Colon (tissue), 2 donors: ENCODE data around the gene DENND4B.
"Not testable (repeated sequence)": the region's sequence is repeated elsewhere in the genome, so short reads cannot be mapped to it uniquely, and the experiment has no call there.

Source experiments
- FAIRE-seq: peaks from 2 replicates; lab custom pipeline; 2012; peaks lifted over from hg19 to GRCh38; lab: Jason Lieb, UNC
- donor health status: control.
- donor health status: control.

The DENND4B gene

DNA sequence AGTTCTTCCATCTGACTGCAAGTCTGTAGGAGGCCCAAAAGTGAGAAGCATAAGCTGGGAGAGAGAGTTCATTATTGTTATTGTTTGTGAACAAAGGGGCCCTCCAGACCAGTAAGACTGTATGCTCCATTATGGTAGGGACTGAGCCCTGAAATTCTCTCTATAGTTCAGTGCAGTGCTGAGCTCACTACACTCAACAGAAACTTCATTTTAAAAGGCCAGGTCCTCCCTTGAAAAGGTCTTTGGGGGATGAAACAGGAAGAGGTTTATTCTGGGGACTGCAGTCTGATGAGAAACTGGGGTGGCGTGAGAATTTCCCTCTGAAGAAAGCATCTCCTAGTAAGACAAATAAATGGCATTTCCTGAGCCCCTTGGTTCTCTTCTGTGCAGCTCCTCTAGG, 18.3 kb downstream of the DENND4B start:
- no peak for FAIRE-seq

DNA sequence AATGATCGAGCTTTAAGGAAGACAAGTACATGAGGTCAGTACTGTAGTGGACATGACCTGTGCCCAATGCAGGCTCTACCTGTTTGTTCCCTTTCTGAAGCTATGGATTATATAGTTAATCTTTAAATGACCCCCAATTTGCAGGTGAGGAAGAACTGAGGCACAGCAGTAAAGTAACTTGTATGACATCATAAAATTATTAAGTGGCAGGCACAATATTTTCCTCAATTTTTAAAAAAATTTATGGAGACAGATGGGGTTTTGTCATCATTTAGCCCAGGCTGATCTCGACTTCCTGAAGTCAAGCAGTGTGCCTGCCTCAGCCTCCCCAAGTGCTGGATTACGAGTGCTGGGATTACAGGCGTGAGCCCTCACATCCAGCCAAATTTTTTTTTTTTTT, 20.1 kb downstream of the DENND4B start:
- FAIRE-seq: no peak

DNA sequence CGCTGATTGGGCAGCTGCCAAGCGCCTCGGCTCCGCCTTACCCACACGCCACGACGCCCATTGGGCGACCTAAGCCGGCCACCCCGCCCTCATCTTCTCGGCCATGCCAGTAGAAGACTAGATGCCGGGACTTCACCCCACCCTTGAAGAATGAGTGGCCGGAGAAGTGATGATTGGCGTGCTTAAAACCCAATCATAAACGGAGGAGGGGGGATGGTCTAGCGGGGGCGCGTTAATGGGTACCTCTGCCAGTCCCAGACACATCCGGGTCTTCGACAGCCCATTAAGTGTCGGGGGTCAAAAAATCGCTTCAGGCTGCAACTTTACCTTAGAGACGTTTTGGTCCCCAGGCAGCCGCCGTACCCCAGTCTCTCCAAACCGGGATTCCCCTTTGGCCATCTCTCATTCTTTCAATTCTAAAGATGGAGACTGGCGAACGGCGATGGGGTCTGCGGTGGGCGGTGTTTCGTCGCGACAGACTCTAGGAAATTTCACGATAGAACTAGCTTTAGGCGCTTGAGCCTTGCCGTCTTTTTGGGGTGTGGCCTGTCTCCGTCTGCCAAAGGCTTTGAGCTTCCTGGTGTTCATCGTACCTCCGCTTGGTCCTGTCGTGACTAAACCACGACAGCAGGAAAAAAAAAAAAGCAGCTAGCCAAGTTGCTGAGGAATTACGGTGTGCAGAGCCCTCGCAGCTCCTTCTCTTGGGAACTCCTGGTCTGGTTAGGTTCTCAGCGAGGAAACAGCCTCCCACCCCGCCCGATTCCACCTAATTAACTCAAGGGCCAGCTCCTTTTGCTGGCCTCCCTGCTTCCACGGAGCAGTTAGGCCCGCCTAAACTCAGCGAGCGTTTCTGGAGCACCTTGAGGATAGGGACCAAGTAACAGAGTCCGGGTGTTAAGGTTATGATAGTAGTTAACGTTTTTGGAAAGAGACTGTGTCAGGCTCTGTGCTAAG, 23.3 kb downstream of the DENND4B start, which contains the start of gene GATAD2B:
Gene GATAD2B (minus strand): TSS at position 1 of the 954 bp plus-strand sequence. CDS start 94,625 bp downstream, outside the sequence.
- FAIRE-seq: no peak

DNA sequence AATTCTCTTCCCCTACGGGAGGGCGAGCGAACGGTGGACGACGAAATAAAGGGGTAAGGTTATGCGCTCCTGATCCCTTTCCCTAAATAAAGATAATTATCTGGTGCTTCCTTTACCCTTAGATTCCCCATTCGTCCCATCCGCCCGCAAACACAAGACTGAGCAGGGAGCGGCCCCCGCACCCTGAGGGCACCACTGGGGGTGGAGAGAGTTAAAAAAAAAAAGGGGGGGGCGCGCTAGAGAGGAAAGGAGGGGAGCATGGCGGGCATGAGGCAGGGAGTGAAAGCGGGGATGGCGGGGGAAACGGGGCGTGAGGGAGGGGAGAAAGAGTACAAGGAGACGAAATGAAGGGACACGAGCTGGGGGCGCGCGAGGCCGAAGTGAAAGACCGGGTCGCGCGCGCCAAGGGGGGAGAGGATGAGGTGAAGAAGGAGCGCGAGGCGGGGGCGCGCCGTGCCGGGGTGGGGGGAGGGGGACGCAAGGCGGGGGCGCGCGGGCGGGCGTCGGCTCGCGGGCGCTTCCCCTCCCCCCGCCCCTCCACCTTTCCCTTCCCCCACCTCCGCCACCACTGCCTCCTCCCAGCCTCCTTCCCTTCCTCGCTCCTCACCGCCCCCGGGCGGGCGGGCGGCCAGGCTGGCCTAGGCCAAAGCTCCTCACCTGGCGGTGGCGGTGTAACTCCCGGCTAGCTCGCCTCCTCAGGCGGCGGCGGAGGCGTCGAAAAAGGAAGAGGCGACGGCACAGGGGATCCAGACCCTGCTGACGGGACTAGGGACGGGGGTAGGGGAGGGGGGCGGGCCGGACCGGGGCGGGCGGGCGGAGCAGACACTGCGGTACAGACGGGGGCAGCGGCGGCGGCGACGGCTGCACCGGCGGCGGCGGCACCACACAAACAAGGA, 24.2 kb downstream of the DENND4B start:
- FAIRE-seq: no peak

DNA sequence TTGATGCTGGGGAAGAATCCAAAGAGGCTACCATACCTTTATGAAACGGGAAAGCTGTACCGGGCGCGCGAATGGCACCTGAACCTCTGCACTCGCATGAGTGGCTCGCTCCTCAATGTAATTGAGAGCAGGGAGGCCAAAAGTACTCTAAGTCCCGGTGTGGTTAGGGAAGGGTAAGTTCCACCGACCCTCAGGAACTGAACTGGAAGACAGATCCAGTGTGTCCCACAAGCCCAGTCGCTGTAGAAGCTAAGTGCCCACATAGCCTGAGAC, 24.8 kb downstream of the DENND4B start:
- FAIRE-seq: no peak

DNA sequence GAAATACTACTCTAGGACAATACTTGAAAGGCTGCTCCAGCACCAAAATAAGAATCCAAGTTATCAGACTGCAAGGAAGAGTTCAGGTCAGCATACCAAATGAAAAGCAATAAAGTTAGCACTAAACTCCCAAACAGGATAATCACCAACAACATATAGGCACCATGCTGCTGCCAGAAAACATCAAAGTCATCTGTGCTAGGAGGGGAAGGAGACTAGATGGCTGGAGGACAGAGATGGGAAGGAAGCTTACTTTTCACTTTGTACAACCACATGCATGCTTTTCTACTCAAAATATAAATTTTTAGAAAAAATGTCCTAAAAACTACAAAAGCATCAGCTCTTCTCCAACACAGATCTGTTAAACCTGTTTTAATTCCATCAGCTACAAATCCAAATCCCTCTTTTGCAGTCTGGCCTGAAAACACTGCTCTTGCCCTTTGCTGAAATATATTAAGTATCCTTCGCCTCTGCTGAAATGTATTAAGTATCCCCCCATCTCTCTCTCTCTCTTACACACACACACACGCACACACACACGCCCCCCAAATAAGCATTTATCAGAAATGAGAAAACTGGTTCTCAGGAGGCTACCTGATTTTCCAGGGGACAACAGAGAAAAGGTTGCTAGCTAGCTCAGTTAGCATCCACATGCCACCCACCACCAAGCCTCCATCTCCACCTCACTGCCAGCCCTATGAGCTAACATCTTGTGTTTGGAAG, 25.3 kb downstream of the DENND4B start:
- FAIRE-seq: no peak

DNA sequence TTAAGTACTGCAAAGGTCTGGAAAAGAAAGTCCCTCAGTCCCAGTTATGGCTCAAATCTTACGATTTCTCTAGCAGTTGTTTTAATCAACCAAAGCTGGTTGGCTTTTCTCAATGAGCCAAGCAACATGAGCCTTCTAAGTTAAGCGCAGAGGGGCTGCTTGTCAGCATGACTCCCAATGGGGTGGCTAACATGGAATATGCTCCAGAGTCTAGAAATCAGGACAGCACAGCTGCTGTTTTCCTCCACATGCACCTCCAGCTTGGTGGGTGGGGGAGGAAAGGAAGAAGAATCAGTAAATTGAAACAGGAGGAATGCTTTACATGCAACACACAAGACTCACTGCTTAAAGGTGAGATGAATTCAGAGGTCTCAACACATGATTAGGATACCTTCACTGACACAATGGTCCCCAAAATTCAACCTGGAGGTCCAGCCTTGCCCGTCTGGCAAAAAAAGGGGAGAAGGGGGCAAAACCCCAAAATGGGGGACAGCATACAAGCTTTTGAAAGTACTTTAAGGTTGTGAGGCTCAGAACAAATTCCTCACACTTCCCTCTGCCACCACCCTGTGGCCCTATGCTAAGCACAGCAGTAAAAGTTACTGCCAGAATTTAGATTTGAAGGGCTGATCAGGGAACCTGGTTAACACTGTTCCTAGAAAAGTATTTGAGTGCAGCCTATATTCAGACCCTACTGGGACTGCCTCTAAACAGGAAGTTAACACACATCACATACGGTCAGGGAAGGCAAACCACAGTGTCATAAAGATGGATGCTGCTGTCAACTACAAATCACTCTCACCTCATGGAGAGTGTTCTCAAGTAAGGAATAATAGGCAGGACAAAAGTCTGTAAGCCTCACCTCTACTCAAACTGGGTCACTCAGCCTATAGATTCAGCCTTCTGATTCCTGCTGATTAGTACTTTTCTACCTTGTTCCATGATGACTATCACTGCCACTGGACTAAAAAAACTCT, 26.4 kb downstream of the DENND4B start:
- FAIRE-seq: no peak

DNA sequence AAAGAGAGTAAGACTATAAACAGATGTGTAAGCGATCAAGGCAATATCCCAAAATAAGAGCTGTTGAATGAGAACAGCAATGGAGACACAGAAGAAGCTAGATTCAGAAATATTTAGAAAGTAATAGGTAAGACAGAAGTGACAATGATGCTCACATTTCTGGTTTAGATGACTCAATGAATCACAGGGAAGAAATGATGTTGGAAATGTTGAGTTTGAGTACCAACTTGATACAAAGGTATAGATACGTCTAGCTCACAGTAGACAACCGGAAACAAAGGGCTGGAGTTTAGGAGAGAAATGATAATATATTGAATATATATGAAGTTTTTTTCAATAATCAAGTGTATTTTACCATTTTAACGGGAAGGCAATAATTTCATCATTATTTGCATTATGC, 30.2 kb downstream of the DENND4B start:
- FAIRE-seq: no peak

DNA sequence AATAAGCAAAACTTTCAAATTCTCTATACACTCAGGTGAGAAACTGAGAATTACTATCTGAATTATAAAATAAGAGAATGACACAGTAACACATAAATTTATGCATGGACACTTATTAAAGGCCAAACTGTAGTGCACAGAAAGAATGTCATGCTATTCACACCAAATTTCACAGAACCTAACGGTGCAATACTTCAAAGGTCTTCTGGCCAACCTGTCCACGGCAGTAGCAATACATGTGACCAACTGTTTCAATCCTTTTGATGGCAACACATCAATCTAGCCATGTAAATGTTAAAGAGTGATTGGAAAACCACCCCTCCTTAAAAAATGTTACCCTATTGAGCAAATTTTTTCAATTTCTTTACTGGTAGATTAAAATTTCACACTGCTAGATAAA, 34.2 kb downstream of the DENND4B start:
- FAIRE-seq: no peak

DNA sequence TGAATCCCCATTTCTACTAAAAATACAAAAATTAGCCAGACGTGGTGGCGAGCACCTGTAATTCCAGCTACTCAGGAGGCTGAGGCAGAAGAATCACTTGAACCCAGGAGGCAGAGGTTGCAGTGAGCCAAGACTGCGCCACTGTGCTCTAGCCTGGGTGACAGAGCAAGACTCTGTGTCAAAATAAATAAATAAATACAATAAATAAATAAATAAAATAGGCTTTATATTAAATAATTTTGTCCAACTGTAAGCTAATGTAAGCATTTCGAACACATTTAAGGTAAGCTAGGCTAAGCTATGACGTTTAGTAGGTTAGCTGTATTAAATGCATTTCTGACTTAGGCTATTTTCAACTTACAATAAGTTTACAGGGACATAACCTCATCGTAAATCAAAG, 36.0 kb downstream of the DENND4B start:
- FAIRE-seq: not testable (repeated sequence)

DNA sequence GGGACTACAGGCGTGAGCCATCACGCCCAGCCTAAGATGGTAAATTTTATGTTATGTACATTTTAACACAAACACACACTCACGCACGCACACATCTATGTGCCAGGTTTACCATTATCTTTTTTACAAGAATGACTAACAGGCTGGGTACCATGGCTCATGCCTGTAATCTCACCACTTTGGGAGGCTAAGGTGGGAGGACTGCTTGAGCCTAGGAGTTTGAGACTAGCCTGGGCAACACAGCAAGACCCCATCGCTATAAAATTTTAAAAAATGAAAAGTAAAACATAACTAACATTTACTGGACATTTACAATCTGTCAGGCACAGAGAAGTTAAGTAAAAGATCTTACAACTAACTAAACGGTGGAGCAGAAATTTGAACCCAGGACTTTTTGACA, 38.4 kb downstream of the DENND4B start:
- FAIRE-seq: no peak

DNA sequence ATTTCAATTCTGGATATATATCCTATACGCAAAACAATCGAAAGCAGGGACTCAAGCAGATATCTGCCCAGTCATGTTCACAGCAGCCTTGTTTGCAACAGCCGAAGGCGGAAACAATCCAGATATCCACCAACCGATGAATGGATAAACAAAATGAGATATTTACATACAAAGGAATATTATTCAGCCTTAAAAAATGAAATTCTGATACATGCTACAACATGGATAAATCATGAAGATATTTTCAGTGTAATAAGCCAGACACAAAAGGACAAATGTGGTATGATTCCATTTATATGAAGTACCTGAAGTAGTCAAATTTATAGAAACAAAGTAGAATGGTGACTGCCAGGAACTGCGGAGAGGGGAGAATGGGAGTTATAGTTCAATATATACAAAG, 39.4 kb downstream of the DENND4B start:
- no peak for FAIRE-seq

DNA sequence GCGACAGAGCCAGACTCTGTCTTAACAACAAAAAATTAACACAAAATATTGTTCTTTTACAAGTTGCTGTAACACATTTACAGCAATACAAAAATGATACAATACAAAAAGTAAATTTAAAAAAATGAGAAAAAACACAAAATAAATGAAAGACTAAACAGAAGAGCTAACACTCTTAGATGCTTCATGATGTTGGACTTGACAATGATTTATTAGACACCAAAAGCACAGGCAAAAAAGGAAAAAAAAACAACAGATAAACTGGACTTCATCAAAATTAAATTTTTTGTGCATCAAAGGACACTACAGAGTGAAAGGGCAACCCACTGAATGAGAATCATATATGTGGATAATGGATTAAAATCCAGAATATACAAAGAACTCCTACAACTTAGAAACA, 40.1 kb downstream of the DENND4B start:
- no peak for FAIRE-seq

DNA sequence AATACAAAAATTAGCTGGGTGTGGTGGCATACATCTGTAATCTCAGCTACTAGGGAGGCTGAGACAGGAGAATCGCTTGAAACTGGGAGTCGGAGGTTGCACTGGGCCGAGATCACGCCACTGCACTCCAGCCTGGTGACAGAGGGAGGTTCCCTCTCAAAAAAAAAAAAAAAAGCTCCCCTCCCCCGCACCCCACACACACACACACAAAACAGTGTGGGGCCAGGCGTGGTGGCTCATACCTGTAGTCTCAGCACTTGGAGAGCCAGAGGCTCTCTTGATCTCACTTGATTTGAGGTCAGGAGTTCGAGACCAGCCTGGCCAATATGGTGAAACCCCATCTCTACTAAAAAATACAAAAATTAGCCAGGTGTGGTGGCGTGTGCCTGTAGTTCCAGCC, 40.6 kb downstream of the DENND4B start:
- FAIRE-seq: not testable (repeated sequence)

DNA sequence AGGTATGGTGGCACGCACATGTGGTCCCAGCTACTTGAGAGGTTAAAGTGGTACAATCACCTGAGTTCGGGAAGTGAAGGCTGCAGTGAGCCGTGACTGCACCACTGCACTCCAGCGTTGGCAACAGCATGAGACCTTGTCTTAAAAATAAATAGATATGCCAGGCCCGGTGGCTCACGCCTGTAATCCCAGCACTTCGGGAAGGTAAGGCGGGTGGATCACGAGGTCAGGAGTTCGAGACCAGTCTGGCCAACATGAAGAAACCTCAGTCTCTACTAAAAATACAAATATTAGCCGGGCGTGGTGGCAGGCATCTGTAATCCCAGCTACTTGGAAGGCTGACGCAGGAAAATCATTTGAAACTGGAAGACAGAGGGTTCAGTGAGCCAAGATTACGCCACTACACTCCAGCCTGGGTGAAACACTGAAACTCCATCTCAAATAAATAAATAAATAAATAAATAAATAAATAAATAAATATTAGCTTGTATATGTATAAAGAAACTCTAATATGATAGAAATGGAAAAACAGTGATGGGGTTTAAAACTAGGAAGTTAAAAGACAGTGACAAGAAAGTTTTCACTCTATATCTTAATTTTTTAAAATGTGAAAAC, 42.6 kb downstream of the DENND4B start:
- no peak for FAIRE-seq

DNA sequence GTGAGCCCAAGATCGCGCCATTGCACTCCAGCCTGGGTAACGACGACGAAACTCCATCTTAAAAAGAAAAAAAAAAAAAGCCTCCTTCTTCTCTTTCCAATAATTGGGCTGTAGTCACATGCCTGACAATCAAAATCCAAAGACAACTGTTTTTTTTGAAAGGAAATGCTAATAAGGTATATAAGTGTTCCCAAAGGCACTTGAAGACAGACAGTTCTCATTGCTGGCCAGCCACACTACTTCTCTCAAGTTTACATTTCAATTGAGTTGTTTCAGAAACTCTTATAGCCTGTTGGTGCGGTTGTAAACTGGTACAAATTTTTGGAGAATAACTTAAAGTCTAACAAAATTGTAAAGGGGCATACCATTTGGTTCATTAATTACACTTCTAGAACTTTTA, 47.0 kb downstream of the DENND4B start:
- FAIRE-seq: no peak

DNA sequence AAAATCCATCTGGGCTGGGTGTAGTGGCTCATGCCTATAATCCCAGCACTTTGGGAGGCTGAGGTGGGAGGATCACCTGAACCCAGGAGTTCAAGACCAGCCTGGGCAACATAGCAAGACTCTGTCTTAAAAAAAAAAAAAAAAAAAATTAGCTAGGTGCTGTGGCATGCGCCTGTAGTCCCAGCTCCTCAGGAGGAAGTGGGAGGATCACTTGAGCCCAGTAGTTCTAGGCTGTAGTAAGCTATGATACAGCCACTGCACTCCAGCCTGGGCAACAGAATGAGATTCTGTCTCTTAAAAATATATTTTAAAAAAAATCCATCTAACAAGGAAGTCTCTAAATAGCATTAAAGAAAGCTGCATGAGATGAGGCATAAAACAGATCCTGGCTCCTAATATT, 50.7 kb downstream of the DENND4B start:
- not testable (repeated sequence) for FAIRE-seq

DNA sequence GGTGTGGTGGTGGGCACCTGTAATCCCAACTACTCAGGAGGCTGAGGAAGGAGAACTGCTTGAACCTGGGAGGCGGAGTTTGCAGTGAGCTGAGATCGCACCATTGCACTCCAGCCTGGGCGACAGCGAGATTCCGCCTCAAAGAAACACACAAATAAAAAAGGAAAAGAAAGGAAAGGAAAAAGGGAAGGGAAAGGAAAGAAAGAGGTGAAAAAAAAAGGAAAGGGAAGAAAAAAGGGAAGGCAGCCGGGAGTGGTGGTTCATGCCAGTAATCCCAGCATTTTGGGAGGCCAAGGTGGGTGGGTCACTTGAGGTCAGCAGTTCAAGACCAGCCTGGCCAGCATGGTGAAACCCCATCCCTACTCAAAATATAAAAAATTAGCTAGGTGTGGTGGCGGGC, 55.5 kb downstream of the DENND4B start:
- not testable (repeated sequence) for FAIRE-seq

DNA sequence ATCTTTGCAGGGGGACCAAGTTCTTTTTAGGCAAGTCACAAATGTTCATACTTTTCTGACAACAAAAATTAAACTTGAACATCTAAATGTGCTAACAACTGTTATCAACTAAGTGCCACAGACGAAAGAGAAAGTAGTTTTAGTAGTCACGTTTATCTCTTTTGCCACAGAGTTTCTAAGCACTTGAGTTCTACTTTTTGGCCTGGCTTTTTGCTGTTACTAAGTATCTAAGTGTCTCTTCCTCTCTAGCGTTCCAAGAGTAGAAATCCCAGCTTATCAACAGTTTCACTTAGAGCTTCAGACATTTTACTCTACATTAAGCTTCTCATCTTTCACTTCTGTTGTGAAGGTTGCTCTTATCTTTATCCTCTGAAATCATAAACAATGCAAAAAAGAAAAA, 58.0 kb downstream of the DENND4B start:
- no peak for FAIRE-seq

DNA sequence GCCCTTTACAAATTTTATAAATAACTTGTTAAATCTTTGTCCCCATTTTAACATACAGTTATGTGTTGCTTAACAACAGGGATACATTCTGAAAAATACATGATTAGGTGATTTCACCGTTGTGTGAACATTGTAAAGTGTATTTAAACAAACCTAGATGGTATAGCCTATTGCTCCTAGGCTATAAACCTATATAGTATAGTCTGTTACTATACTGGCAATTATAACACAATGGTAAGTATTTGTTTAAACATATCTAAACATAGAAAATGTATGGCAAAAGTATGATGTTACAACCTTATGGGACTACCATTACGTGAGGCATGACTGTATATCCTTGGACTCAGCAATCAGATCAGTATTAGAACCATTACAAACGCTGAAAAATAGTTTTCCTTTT, 60.4 kb downstream of the DENND4B start:
- FAIRE-seq: peak; percentile 45

DNA sequence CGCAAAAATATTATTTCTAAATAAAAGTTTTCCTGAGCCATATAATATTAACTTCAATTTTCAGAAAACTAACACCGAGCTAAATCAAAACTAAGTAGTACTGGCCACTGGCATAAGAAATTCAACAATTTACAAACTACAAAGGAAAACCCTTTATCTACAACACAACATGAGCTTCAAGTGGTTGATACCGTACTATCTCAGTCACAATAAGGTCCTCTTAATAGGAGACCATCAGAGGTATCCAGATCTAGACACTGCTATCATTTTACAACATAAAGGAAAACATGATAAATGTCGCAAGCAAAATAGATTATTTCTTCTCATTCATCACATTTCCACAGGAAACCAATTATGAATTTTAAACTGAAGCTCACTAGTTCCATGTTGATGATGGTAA, 63.3 kb downstream of the DENND4B start:
- no peak for FAIRE-seq
